ENCODE measurements around the gene ABHD17A.

- TF ChIP-seq GATA2 (IDR thresholded peaks at IDR 0.05; ENCODE audit: low read depth, low read length) (no peak), GATA3 (IDR thresholded peaks at IDR 0.05; ENCODE audit: low read depth, low read length) (no peak)
Observed at GRCh38 chr19:1888385-1888784, 3.1 kb upstream of the ABHD17A start.
